Panc1 (cell line): ENCODE results near the gene SLC38A9.

Source experiments
- CTCF ChIP-seq: fragments of 450-650 bp; IDR thresholded peaks from 2 replicates; pipeline ENCODE4 v1.5.1; 2017; ENCODE audit warnings: mild to moderate bottlenecking
- POLR2AphosphoS5 ChIP-seq: IDR thresholded peaks from 2 replicates; pipeline ENCODE4 v1.6.1; 2012; ENCODE audit warnings: mild to moderate bottlenecking, low read depth, low read length, moderate library complexity
- TCF7L2 ChIP-seq: IDR thresholded peaks from 2 replicates; pipeline ENCODE4 v1.6.1; 2011; ENCODE audit warnings: mild to moderate bottlenecking, low read depth, low read length, inconsistent platforms
- TF ChIP-seq, protein P1 (sequence below), 2 experiments: IDR thresholded peaks; 2 replicates each; pipeline ENCODE4 v1.6.1; 2011 to 2012; ENCODE audit warnings: low read depth in 2 of 2, control low read depth in 1 of 2, low read length in 1 of 2, mild to moderate bottlenecking in 1 of 2, moderate library complexity in 1 of 2; ENCODE audit not compliant: insufficient read depth in 1 of 2

- TF ChIP-seq CTCF, result no peak
- no peak for TF ChIP-seq TCF7L2
- no peak for TF ChIP-seq POLR2AphosphoS5
- TF ChIP-seq, protein P1, sequence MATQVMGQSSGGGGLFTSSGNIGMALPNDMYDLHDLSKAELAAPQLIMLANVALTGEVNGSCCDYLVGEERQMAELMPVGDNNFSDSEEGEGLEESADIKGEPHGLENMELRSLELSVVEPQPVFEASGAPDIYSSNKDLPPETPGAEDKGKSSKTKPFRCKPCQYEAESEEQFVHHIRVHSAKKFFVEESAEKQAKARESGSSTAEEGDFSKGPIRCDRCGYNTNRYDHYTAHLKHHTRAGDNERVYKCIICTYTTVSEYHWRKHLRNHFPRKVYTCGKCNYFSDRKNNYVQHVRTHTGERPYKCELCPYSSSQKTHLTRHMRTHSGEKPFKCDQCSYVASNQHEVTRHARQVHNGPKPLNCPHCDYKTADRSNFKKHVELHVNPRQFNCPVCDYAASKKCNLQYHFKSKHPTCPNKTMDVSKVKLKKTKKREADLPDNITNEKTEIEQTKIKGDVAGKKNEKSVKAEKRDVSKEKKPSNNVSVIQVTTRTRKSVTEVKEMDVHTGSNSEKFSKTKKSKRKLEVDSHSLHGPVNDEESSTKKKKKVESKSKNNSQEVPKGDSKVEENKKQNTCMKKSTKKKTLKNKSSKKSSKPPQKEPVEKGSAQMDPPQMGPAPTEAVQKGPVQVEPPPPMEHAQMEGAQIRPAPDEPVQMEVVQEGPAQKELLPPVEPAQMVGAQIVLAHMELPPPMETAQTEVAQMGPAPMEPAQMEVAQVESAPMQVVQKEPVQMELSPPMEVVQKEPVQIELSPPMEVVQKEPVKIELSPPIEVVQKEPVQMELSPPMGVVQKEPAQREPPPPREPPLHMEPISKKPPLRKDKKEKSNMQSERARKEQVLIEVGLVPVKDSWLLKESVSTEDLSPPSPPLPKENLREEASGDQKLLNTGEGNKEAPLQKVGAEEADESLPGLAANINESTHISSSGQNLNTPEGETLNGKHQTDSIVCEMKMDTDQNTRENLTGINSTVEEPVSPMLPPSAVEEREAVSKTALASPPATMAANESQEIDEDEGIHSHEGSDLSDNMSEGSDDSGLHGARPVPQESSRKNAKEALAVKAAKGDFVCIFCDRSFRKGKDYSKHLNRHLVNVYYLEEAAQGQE (IDR thresholded peaks at IDR 0.05; ENCODE audit: insufficient read depth in 1 of 2, low read depth in 2 of 2, low read length in 1 of 2), result no peak
Observed at GRCh38 chr5:55715519-55716078, 3.5 kb upstream of the SLC38A9 start.
